ENCODE measurements around the gene BPIFB6.

Gene BPIFB6

DNA sequence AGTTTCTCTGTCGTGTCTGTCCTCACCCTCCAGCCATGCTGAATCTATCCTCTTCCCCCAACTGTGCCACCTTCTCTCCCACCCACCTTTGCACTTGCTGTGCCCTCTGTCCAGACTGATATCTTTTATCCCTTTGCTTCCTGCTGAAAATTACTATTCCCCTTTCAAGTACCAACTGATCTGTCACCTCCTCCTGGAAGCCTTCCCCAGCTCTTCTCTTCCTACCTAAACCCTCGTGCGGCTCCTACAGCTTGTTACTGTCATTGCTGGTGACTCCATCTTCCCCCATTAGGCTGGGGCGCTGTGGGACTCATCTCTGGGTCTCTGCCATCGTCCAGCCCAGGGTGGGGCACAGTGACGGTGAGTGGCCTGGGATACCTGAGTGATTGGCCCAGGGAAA is 1.1 kb downstream of the BPIFB6 start:
- DNase-seq (ENCODE audit: low read depth, low spot score), result no peak
- no peak overlapping the region for H3K4me3 ChIP-seq (ENCODE audit: low read depth, low read length)
- in situ Hi-C loops (cut with HindIII; ENCODE audit: low sequenced_read_pairs), result no loop called here
- TF ChIP-seq, protein P1, sequence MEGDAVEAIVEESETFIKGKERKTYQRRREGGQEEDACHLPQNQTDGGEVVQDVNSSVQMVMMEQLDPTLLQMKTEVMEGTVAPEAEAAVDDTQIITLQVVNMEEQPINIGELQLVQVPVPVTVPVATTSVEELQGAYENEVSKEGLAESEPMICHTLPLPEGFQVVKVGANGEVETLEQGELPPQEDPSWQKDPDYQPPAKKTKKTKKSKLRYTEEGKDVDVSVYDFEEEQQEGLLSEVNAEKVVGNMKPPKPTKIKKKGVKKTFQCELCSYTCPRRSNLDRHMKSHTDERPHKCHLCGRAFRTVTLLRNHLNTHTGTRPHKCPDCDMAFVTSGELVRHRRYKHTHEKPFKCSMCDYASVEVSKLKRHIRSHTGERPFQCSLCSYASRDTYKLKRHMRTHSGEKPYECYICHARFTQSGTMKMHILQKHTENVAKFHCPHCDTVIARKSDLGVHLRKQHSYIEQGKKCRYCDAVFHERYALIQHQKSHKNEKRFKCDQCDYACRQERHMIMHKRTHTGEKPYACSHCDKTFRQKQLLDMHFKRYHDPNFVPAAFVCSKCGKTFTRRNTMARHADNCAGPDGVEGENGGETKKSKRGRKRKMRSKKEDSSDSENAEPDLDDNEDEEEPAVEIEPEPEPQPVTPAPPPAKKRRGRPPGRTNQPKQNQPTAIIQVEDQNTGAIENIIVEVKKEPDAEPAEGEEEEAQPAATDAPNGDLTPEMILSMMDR (IDR thresholded peaks at IDR 0.05; ENCODE audit: low read depth, low read length), result no peak

DNA sequence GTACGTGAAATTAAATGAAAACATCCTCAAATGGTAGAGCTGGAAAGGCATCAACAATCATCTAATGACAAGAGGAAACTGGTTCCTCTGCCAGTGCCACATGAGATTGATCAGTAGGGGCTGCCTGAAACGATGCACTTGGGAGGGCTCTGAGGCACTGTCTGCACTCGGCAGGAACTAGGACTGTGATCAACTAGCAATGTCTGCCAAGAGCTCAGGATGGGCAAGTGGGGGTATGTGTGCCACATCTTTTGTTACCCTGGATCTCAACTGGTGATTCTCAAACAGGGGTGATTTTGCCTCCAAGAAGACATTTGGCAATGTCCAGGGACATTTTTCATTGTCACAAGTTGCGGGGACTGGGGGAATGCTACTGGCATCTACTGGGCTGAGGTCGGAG is 1.9 kb downstream of the BPIFB6 start:
- in situ Hi-C loops (cut with HindIII; ENCODE audit: low sequenced_read_pairs), result no loop called here
- H3K4me3 ChIP-seq (ENCODE audit: low read depth, low read length), result no peak overlapping the region
- TF ChIP-seq, protein P1 (IDR thresholded peaks at IDR 0.05; ENCODE audit: low read depth, low read length), result no peak
- DNase-seq (ENCODE audit: low read depth, low spot score), result no peak

DNA sequence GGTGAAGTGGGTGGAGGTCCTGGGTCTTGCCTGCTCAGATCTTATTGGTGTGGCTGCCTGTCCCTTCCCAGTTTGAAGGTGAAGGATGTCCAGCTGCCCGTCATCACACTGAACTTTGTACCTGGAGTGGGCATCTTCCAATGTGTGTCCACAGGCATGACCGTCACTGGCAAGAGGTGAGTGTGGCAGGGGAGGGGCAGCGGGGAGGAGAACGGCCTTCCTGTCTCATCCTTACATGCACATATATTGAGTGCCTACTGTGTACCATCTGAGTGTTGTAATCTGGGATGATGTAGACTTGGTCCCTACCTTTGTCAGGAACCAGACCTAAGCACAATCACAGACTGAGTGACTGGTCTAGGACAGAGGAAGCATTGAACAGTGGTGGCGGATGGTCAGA is 2.7 kb downstream of the BPIFB6 start:
- in situ Hi-C loops (cut with HindIII; ENCODE audit: low sequenced_read_pairs), result no loop called here
- TF ChIP-seq, protein P1 (IDR thresholded peaks at IDR 0.05; ENCODE audit: low read depth, low read length), result no peak
- no peak overlapping the region for H3K4me3 ChIP-seq (ENCODE audit: low read depth, low read length)
- no peak for DNase-seq (ENCODE audit: low read depth, low spot score)

DNA sequence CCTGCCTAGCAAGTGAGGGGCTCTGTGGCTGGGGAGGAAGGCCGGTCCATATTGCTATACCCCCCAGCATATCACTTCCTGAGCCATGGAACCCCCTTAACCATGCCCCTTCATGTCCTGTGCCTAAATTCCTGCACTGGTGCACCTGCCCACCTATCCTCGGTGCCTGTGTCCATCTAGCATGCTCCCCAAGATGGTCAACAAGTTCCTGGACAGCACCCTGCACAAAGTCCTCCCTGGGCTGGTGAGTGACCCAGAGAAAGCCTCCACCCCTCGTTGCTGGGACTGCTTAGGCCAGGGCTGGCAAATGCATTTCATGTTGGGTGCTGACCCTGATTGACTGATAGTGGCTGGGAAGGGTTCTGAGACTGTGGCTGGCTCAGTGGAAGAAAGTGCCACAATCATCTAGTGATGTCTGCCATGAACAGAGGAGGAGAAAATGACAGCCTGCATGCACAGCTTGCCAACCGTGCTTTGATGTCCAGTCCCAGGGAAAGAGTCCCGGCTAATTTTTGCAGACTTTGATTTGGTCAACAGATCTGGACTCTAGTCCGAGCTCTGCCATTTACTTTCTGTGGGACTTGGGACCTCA is 3.5 kb downstream of the BPIFB6 start:
- H3K4me3 ChIP-seq (ENCODE audit: low read depth, low read length), result no peak overlapping the region
- no peak for DNase-seq (ENCODE audit: low read depth, low spot score)
- in situ Hi-C loops (cut with HindIII; ENCODE audit: low sequenced_read_pairs), result no loop called here
- TF ChIP-seq, protein P1 (IDR thresholded peaks at IDR 0.05; ENCODE audit: low read depth, low read length), result no peak

DNA sequence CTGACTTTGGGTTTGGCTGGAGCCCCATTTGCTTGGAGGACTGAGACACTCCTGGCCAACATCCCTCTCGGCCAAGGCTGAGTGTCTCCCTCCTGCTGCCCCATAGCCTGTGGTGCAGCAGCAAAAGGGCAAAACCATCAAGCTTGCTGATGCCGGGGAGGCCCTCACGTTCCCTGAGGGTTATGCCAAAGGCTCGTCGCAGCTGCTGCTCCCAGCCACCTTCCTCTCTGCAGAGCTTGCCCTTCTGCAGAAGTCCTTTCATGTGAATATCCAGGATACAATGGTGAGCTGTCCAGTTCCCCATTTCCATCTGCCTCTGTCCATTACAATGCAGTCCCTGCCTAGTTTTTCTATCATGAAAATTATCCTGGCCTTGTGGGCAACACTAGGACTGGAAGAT is 6.0 kb downstream of the BPIFB6 start:
- in situ Hi-C loops (cut with HindIII; ENCODE audit: low sequenced_read_pairs), result no loop called here
- DNase-seq (ENCODE audit: low read depth, low spot score), result no peak
- TF ChIP-seq, protein P1 (IDR thresholded peaks at IDR 0.05; ENCODE audit: low read depth, low read length), result no peak
- no peak overlapping the region for H3K4me3 ChIP-seq (ENCODE audit: low read depth, low read length)

DNA sequence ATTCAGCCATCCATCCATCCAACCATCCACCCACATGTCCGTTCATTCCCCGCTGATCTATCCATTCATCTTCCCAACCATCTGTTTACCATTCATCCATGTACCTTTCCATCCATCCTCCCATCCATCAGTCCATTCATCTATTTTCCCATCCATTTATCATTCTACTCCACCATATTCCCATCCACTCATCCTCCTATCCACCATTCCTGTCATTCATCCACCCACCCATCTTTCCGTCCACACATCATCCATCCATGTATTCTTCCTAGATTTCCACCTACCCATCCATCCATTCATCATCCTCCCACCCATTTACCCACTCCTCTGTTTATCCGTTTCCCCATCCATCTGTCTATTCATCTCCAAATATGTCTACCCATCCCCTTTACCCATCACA is 6.8 kb downstream of the BPIFB6 start:
- in situ Hi-C loops (cut with HindIII; ENCODE audit: low sequenced_read_pairs), result no loop called here
- DNase-seq (ENCODE audit: low read depth, low spot score), result no peak
- H3K4me3 ChIP-seq (ENCODE audit: low read depth, low read length), result no peak overlapping the region
- TF ChIP-seq, protein P1 (IDR thresholded peaks at IDR 0.05; ENCODE audit: low read depth, low read length), result no peak

DNA sequence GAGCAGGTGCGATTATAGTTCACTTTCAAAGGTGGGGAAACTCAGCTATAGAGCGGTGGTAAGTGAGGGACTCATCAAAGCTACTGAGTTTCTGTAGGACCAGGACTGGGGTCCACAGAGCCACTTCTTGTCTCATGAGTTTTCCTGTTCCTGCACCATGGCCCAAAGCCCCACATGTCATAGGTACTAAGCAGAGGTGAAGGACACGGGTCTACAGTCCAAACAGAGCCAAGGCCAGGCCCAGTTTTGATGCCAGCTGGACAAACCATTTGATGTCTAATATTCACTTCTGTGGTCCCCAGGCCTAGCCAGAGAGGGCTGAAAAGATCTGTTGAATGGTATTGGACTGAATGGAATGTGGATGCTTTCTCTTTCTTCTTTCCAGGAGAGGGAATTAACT is 11.0 kb downstream of the BPIFB6 start:
- TF ChIP-seq, protein P1 (IDR thresholded peaks at IDR 0.05; ENCODE audit: low read depth, low read length), result no peak
- no peak overlapping the region for H3K4me3 ChIP-seq (ENCODE audit: low read depth, low read length)
- in situ Hi-C loops (cut with HindIII; ENCODE audit: low sequenced_read_pairs), result no loop called here
- DNase-seq (ENCODE audit: low read depth, low spot score), result no peak
